IMR-90 (cell line): ENCODE results near the gene NIPAL3. TPM values are rescaled to one million over a fixed set of nuclear protein-coding genes. Genes with fewer than 3 reads are reported as not detected.

ENCODE experiments used
- ATAC-seq: fragments of 200-7000 bp; cut with Tn5 transposase; 2 replicates; pipeline ENCODE4 v1.9.1; 2020; ENCODE audit warnings: low read depth, mild to moderate bottlenecking, moderate library complexity
- BruUV-seq: library from RNA; stranded (reverse); fragments of 400-500 nt; replicated peaks from 2 replicates; lab custom pipeline; 2021; lab: Mats Ljungman, UMichigan
- CTCF ChIA-PET: fragments of 300-600 bp; formaldehyde crosslinking; extraction: SDS; loops from one replicate; lab custom pipeline; 2021; ENCODE audit warnings: antibody characterized with exemption; lab: Yijun Ruan, JAX
- POLR2A ChIA-PET: fragments of 300-600 bp; sonication (Branson Sonifier 250); formaldehyde crosslinking; loops from one replicate; lab custom pipeline; 2022; ENCODE audit warnings: antibody characterized with exemption; ENCODE audit not compliant: unreplicated experiment; lab: Charles Lee
- DNase-seq: peaks from one replicate; pipeline ENCODE4 v3.0.0; 2013
- H2AFZ ChIP-seq: replicated peaks from 2 replicates; pipeline ENCODE3; 2013; ENCODE audit warnings: low read length, mild to moderate bottlenecking; ENCODE audit not compliant: poor library complexity
- H2AK5ac ChIP-seq: 2 replicates; pipeline ENCODE4 v1.6.1; 2013; ENCODE audit warnings: low read depth, low read length, inconsistent platforms
- H2AK9ac ChIP-seq: replicated peaks from 2 replicates; pipeline ENCODE3; 2013; ENCODE audit warnings: mild to moderate bottlenecking, low read depth, low read length, moderate library complexity; ENCODE audit not compliant: poor library complexity
- H2BK120ac ChIP-seq: 2 replicates; pipeline ENCODE4 v1.6.1; 2013; ENCODE audit warnings: low read depth, low read length, inconsistent platforms
- H2BK15ac ChIP-seq: 3 replicates; pipeline ENCODE4 v1.6.1; 2013; ENCODE audit warnings: low read depth, low read length, inconsistent platforms
- H2BK20ac ChIP-seq: 2 replicates; pipeline ENCODE4 v1.6.1; 2013; ENCODE audit warnings: low read depth, mild to moderate bottlenecking, inconsistent platforms, low read length, moderate library complexity
- H2BK5ac ChIP-seq: 2 replicates; pipeline ENCODE4 v1.6.1; 2013; ENCODE audit warnings: mild to moderate bottlenecking, low read depth, low read length, inconsistent platforms; ENCODE audit not compliant: poor library complexity, severe bottlenecking
- H3K14ac ChIP-seq: replicated peaks from 2 replicates; pipeline ENCODE4 v1.6.1; 2013; ENCODE audit warnings: low read depth, low read length, inconsistent platforms
- H3K18ac ChIP-seq: 2 replicates; pipeline ENCODE4 v1.6.1; 2013; ENCODE audit warnings: low read depth, low read length, control low read depth
- H3K23ac ChIP-seq: 2 replicates; pipeline ENCODE4 v1.6.1; 2013; ENCODE audit warnings: low read depth, low read length, inconsistent platforms
- H3K27ac ChIP-seq: 2 replicates; pipeline ENCODE4 v1.5.1; 2013; ENCODE audit warnings: mild to moderate bottlenecking, control low read depth, low read length; ENCODE audit not compliant: insufficient read depth
- H3K27me3 ChIP-seq: 2 replicates; pipeline ENCODE4 v1.6.1; 2013; ENCODE audit warnings: low read length; ENCODE audit not compliant: control insufficient read depth, insufficient read depth
- H3K36me3 ChIP-seq: 2 replicates; pipeline ENCODE4 v1.6.1; 2013; ENCODE audit warnings: low read length, mixed read lengths; ENCODE audit not compliant: control insufficient read depth, insufficient read depth
- H3K4ac ChIP-seq: 2 replicates; pipeline ENCODE4 v1.6.1; 2013; ENCODE audit warnings: low read depth, low read length, inconsistent platforms
- H3K4me1 ChIP-seq: 2 replicates; pipeline ENCODE4 v1.6.1; 2013; ENCODE audit warnings: low read length, mixed read lengths; ENCODE audit not compliant: control insufficient read depth, insufficient read depth
- H3K4me2 ChIP-seq: 2 replicates; pipeline ENCODE4 v1.6.1; 2013; ENCODE audit warnings: low read depth, mild to moderate bottlenecking, control low read depth, low read length, moderate library complexity
- H3K4me3 ChIP-seq: 2 replicates; pipeline ENCODE4 v1.5.1; 2013; ENCODE audit warnings: low read depth, mild to moderate bottlenecking, control low read depth, low read length, moderate library complexity; ENCODE audit not compliant: insufficient read depth
- H3K56ac ChIP-seq: 2 replicates; pipeline ENCODE4 v1.6.1; 2013; ENCODE audit warnings: low read length, inconsistent platforms; ENCODE audit not compliant: insufficient read depth; ENCODE audit errors: extremely low read depth
- H3K79me1 ChIP-seq, 2 experiments: 2 replicates each; pipeline ENCODE4 v1.6.1; 2013; ENCODE audit warnings: low read length in 2 of 2, inconsistent platforms in 1 of 2, low read depth in 1 of 2
- H3K9ac ChIP-seq: 2 replicates; pipeline ENCODE4 v1.6.1; 2013; ENCODE audit warnings: low read depth, low read length, control low read depth
- H3K9me1 ChIP-seq: 2 replicates; pipeline ENCODE4 v1.6.1; 2013; ENCODE audit warnings: low read length, inconsistent platforms; ENCODE audit not compliant: insufficient read depth
- H3K9me3 ChIP-seq: 2 replicates; pipeline ENCODE4 v1.6.1; 2013; ENCODE audit warnings: low read length; ENCODE audit not compliant: control insufficient read depth, insufficient read depth
- H4K20me1 ChIP-seq: 2 replicates; pipeline ENCODE4 v1.6.1; 2013; ENCODE audit warnings: low read length, inconsistent platforms; ENCODE audit not compliant: insufficient read depth
- H4K5ac ChIP-seq: 2 replicates; pipeline ENCODE4 v1.6.1; 2013; ENCODE audit warnings: mild to moderate bottlenecking, low read depth, low read length, control low read depth
- H4K8ac ChIP-seq, 2 experiments: 2 replicates each; pipeline ENCODE4 v1.6.1; 2013; ENCODE audit warnings: low read depth in 2 of 2, low read length in 2 of 2, control low read depth in 1 of 2, inconsistent platforms in 1 of 2
- H4K91ac ChIP-seq: 2 replicates; pipeline ENCODE4 v1.6.1; 2013; ENCODE audit warnings: low read depth, low read length, inconsistent platforms; ENCODE audit not compliant: insufficient read depth
- RAD21 ChIP-seq: IDR thresholded peaks from 2 replicates; pipeline ENCODE4 v1.6.1; 2012; ENCODE audit warnings: low read length, improper control_type of control experiment
- RFX5 ChIP-seq: IDR thresholded peaks from 2 replicates; pipeline ENCODE4 v1.8.0; 2012; ENCODE audit warnings: low read depth, mild to moderate bottlenecking, low read length, moderate library complexity
- WGBS, 2 experiments: methylation state at CpG; one replicate each; pipeline versions ENCODE4 v1.1.5 to v1.1.7; 2013; ENCODE audit warnings: missing lambda C conversion rate in 2 of 2; ENCODE audit not compliant: insufficient read length in 1 of 2; ENCODE audit errors: extremely low coverage in 2 of 2; 5-methylcytosine and 5-hydroxymethylcytosine counted together
- dilution Hi-C: fragments of 300-500 bp; cut with HindIII; formaldehyde crosslinking; loops from one replicate; pipeline ENCODE4 v1.14.3; 2018; ENCODE audit warnings: low sequenced_read_pairs; ENCODE audit not compliant: unreplicated experiment
- in situ Hi-C: fragments of 300-500 bp; cut with MboI; formaldehyde crosslinking; loops from 3 replicates; pipeline ENCODE4 v1.14.3; 2019; ENCODE audit warnings: low sequenced_read_pairs, inconsistent platforms, mixed read lengths
- intact Hi-C: fragments of 100-400 bp; cut with micrococcal nuclease; formaldehyde crosslinking; loops from 2 replicates; pipeline ENCODE4 v1.10.0; 2022
- polyA plus RNA-seq, 3 experiments: library from polyadenylated mRNA; depleted of rRNA; stranded (reverse); fragments of >200 nt; gene quantifications; 2 replicates each; pipeline ENCODE4 v1.2.3, GENCODE V29; 2012; ENCODE audit warnings: low replicate concordance in 1 of 3
- total RNA-seq: library from RNA; depleted of rRNA; stranded (reverse); fragments of >200 nt; gene quantifications from 2 replicates; pipeline ENCODE4 v1.2.3, GENCODE V29; 2012

NIPAL3 gene
- total and polyA plus RNA-seq, 2 of the 4 experiments (the other 2 are of a cell fraction) = 55.0 to 123 TPM

GRCh38 chr1:24503059-24503751 is 87.6 kb downstream of the NIPAL3 start:
- peak overlapping the region; percentile 88 for H3K4me3 ChIP-seq
- no TSS peak for BruUV-seq
- no peak for TF ChIP-seq RAD21
- no peak for TF ChIP-seq RFX5
- dilution Hi-C loops = no loop called here
- ChIA-PET CTCF (no interaction called here), POLR2A (no interaction called here)
- peak overlapping the region; percentile 51 for H2AK9ac ChIP-seq
- WGBS, 2 experiments = 12% methylated on average over 10 of the region's 53 CpGs; no CpG with 5 or more reads in 1 of the 2 experiments
- in situ Hi-C loops = no loop called here
- ATAC-seq (no peak), DNase-seq (no peak)
- H4K5ac ChIP-seq = no peak overlapping the region
- H4K20me1 ChIP-seq = no peaks in the 10 kb centered on the region; the same call in 1 of the 2 replicates
- H2BK15ac ChIP-seq = no peak overlapping the region
- H3K4me1 ChIP-seq = no peaks in the 10 kb centered on the region
- no peak overlapping the region for H2BK20ac ChIP-seq
- no peaks in the 10 kb centered on the region for H3K36me3 ChIP-seq
- H3K56ac ChIP-seq = peak overlapping the region; percentile 26; the same call in 1 of the 2 replicates
- no peaks in the 10 kb centered on the region for H3K9me3 ChIP-seq
- no peak overlapping the region; the same call in 1 of the 2 replicates for H3K27ac ChIP-seq
- H3K18ac ChIP-seq = no peak overlapping the region
- peak overlapping the region; percentile 97 for H2AFZ ChIP-seq
- H3K23ac ChIP-seq = no peak overlapping the region
- H4K8ac ChIP-seq = peak overlapping the region in 1 of 2 experiments; percentile 11; a peak in 1 of 4 replicates
- peak overlapping the region; percentile 26 for H3K4ac ChIP-seq
- H2AK5ac ChIP-seq = no peak overlapping the region; the same call in 1 of the 2 replicates
- peak overlapping the region; percentile 26 for H3K9ac ChIP-seq
- no peak overlapping the region; the same call in 1 of the 2 replicates for H4K91ac ChIP-seq
- no peak overlapping the region for H2BK5ac ChIP-seq
- peaks cover 6 to 23% of the 10 kb centered on the region in 2 experiments; a peak in 3 of 4 replicates for H3K79me1 ChIP-seq
- peak overlapping the region; percentile 50 for H3K14ac ChIP-seq
- H2BK120ac ChIP-seq = no peak overlapping the region
- intact Hi-C loops = loop anchor here (2.0 to 10.0 kb wide), 2 partner anchors 86 to 112 kb away; no protein-coding TSS in a partner anchor
- peak overlapping the region; percentile 71 for H3K4me2 ChIP-seq
- peaks cover 9% of the 10 kb centered on the region; the same call in 1 of the 2 replicates for H3K9me1 ChIP-seq
- peaks cover 4% of the 10 kb centered on the region for H3K27me3 ChIP-seq
